ENCODE measurements around the gene VTA1. TPM values are rescaled to one million over a fixed set of nuclear protein-coding genes. Genes with fewer than 3 reads are reported as not detected.

VTA1 gene
- total RNA-seq, 1 experiment from 2014 or later, result 72.1 TPM

DNA sequence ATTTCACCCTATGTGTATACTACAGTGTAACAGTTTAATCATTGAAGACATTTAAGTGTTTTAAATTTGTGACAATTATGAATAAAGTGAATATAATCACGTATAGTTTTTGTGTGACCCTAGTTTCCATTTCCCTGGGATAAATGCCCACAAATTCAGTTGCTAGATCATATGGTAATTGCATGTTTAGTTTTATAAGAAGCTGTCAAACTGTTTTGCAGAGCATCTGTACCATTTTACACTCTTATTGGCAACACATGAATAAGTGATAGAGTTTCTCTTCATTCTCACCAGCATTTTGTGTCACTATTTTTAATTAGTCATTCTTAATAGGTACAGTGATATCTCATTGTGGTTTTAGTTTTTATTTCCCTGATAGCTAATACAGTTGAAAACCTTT lies 7.3 kb downstream of the VTA1 start:
- ChIA-PET CTCF (no interaction called here), POLR2A (interaction anchor here (0.6 kb wide), 2 partner anchors 99 to 177 kb away, joined by 3 to 6 read pairs; no protein-coding TSS in a partner anchor)
- in situ Hi-C loops (cut with HindIII; ENCODE audit: low pct_unique_long_range_greater_than_20kb, low sequenced_read_pairs), result no loop called here
- Histone ChIP-seq H3K4me3 (ENCODE audit: low read depth in 2 of 2, low read length in 2 of 2) (no peak overlapping the region), H3K27ac (ENCODE audit: low read length) (peak overlapping the region; percentile 93; the same call in 1 of the 2 replicates), H3K4me1 (ENCODE audit: control insufficient read depth, insufficient read depth, low read length) (peaks cover 39% of the 10 kb centered on the region), H3K36me3 (ENCODE audit: control insufficient read depth, insufficient read depth, low read length) (no peaks in the 10 kb centered on the region; the same call in 1 of the 2 replicates), H3K27me3 (ENCODE audit: control insufficient read depth, insufficient read depth, low read length) (no peaks in the 10 kb centered on the region), H3K9me3 (ENCODE audit: control insufficient read depth, insufficient read depth, low read depth, low read length) (no peaks in the 10 kb centered on the region)
- no TSS peak for BruUV-seq (replicated peaks)
- DNase-seq (ENCODE audit: low read depth, low spot score) (no peak), ATAC-seq (no peak)
- intact Hi-C loops (cut with micrococcal nuclease; ENCODE audit: unreplicated experiment), result loop anchor here (2.0 to 10.0 kb wide), 2 partner anchors 150 to 234 kb away; partner anchors contain the start of gene ADGRG6
- TF ChIP-seq, protein P1, sequence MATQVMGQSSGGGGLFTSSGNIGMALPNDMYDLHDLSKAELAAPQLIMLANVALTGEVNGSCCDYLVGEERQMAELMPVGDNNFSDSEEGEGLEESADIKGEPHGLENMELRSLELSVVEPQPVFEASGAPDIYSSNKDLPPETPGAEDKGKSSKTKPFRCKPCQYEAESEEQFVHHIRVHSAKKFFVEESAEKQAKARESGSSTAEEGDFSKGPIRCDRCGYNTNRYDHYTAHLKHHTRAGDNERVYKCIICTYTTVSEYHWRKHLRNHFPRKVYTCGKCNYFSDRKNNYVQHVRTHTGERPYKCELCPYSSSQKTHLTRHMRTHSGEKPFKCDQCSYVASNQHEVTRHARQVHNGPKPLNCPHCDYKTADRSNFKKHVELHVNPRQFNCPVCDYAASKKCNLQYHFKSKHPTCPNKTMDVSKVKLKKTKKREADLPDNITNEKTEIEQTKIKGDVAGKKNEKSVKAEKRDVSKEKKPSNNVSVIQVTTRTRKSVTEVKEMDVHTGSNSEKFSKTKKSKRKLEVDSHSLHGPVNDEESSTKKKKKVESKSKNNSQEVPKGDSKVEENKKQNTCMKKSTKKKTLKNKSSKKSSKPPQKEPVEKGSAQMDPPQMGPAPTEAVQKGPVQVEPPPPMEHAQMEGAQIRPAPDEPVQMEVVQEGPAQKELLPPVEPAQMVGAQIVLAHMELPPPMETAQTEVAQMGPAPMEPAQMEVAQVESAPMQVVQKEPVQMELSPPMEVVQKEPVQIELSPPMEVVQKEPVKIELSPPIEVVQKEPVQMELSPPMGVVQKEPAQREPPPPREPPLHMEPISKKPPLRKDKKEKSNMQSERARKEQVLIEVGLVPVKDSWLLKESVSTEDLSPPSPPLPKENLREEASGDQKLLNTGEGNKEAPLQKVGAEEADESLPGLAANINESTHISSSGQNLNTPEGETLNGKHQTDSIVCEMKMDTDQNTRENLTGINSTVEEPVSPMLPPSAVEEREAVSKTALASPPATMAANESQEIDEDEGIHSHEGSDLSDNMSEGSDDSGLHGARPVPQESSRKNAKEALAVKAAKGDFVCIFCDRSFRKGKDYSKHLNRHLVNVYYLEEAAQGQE (IDR thresholded peaks at IDR 0.05; ENCODE audit: insufficient read depth in 1 of 2, low read depth in 2 of 2, low read length in 1 of 2), result no peak
- TF ChIP-seq SIN3A (IDR thresholded peaks at IDR 0.05; ENCODE audit: borderline replicate concordance, insufficient read depth, low read depth, low read length) (no peak), TCF7L2 (IDR thresholded peaks at IDR 0.05; ENCODE audit: low read depth, low read length) (no peak), POLR2AphosphoS5 (IDR thresholded peaks at IDR 0.05; ENCODE audit: low read depth, low read length) (no peak)
- TF ChIP-seq, protein P2, sequence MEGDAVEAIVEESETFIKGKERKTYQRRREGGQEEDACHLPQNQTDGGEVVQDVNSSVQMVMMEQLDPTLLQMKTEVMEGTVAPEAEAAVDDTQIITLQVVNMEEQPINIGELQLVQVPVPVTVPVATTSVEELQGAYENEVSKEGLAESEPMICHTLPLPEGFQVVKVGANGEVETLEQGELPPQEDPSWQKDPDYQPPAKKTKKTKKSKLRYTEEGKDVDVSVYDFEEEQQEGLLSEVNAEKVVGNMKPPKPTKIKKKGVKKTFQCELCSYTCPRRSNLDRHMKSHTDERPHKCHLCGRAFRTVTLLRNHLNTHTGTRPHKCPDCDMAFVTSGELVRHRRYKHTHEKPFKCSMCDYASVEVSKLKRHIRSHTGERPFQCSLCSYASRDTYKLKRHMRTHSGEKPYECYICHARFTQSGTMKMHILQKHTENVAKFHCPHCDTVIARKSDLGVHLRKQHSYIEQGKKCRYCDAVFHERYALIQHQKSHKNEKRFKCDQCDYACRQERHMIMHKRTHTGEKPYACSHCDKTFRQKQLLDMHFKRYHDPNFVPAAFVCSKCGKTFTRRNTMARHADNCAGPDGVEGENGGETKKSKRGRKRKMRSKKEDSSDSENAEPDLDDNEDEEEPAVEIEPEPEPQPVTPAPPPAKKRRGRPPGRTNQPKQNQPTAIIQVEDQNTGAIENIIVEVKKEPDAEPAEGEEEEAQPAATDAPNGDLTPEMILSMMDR (IDR thresholded peaks at IDR 0.05), result no peak

DNA sequence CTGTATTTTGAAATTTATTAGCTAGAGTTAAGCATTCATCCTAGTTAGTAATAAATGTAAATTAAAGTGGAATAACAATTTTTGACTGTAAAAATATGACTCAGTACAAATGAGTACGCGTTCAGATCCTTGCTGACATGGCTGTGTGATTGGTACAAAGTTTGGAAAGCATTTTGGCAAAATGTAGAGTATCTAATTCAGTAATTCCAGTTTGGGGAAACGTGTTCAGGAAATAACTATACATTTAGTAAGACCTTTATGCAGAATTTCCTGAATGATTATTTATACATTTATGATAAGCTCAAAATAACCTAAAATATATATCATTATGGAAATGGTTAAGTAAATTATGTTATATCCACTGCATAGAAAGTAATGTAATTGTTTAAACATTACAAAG lies 8.0 kb downstream of the VTA1 start:
- no peak for DNase-seq (ENCODE audit: low read depth, low spot score)
- H3K36me3 ChIP-seq (ENCODE audit: control insufficient read depth, insufficient read depth, low read length), result no peaks in the 10 kb centered on the region; the same call in 1 of the 2 replicates
- H3K9me3 ChIP-seq (ENCODE audit: control insufficient read depth, insufficient read depth, low read depth, low read length), result no peaks in the 10 kb centered on the region
- H3K4me3 ChIP-seq (ENCODE audit: low read depth in 2 of 2, low read length in 2 of 2), result no peak overlapping the region
- peak overlapping the region; percentile 93; the same call in 1 of the 2 replicates for H3K27ac ChIP-seq (ENCODE audit: low read length)
- no peak for TF ChIP-seq TCF7L2 (IDR thresholded peaks at IDR 0.05; ENCODE audit: low read depth, low read length)
- TF ChIP-seq SIN3A (IDR thresholded peaks at IDR 0.05; ENCODE audit: borderline replicate concordance, insufficient read depth, low read depth, low read length), result no peak
- TF ChIP-seq, protein P1 (IDR thresholded peaks at IDR 0.05; ENCODE audit: insufficient read depth in 1 of 2, low read depth in 2 of 2, low read length in 1 of 2), result no peak
- TF ChIP-seq POLR2AphosphoS5 (IDR thresholded peaks at IDR 0.05; ENCODE audit: low read depth, low read length), result no peak
- TF ChIP-seq, protein P2 (IDR thresholded peaks at IDR 0.05), result no peak
- ATAC-seq, result no peak
- BruUV-seq (replicated peaks), result no TSS peak
- in situ Hi-C loops (cut with HindIII; ENCODE audit: low pct_unique_long_range_greater_than_20kb, low sequenced_read_pairs) (no loop called here), intact Hi-C loops (cut with micrococcal nuclease; ENCODE audit: unreplicated experiment) (loop anchor here (2.0 to 10.0 kb wide), 2 partner anchors 150 to 234 kb away; partner anchors contain the start of gene ADGRG6)
- ChIA-PET CTCF (no interaction called here), POLR2A (no interaction called here)
- H3K4me1 ChIP-seq (ENCODE audit: control insufficient read depth, insufficient read depth, low read length), result peaks cover 39% of the 10 kb centered on the region
- H3K27me3 ChIP-seq (ENCODE audit: control insufficient read depth, insufficient read depth, low read length), result no peaks in the 10 kb centered on the region
